HCEC 1CT (cell line): Measurements from ENCODE around the gene IL17D.

ENCODE experiments used
- DNase-seq: peaks from one replicate; pipeline ENCODE4 v3.0.0-alpha.2; 2017

Gene IL17D

DNA sequence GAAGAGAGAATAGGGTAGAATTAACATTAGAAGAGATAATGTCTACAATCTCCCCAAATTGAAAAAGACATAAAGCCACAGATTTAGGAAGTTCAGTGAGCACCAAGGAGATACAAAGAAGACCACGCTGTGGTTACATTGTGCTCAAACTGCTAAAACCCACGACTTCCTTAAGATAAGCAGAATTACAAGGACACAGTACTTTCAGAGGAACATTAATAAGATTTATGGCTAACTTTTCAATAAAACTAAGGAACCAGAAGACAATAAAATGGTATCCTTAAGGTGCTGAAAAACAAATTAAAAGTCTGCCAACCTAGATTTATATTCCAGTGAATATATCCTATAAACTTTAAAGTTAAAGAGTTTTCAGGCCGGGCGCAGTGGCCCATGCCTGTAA, 7.4 kb upstream of the IL17D start:
- no peak for DNase-seq

DNA sequence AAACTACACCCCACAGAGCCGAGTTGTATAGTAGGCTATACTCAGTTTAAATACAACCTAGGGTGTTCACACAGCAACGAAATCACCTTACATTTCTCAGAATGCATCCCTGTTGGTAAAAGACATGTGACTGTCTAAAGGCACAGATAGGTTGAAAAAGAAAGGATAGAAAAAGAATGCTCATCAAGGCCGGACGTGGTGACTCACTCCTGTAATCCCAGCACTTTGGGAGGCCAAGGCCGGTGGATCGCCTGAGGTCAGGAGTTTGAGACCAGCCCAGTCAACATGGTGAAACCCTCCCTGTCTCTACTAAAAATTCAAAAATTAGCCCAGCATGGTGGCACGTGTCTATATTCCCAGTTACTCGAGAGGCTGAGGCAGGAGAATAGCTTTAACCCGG, 3.8 kb upstream of the IL17D start:
- peak; percentile 37 for DNase-seq

DNA sequence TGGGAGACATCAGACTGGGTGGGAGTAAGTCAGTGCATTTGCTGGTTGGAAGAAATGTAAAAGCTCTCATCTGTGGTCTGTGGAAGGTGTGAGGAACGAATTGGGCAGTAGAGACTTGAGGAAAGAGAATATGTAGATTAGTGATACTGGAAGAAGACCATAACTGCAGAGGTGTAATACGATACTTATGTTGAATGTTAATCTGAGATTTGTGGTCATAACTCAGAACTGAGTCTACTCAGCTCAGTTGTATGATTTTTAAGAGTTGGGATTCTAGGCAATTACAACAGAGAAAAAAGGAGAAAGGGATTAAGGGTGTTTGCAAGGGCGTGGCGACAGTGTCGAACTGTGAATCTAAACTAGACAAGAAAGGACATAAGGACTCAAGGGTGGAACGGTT, 3.2 kb upstream of the IL17D start:
- DNase-seq: no peak

DNA sequence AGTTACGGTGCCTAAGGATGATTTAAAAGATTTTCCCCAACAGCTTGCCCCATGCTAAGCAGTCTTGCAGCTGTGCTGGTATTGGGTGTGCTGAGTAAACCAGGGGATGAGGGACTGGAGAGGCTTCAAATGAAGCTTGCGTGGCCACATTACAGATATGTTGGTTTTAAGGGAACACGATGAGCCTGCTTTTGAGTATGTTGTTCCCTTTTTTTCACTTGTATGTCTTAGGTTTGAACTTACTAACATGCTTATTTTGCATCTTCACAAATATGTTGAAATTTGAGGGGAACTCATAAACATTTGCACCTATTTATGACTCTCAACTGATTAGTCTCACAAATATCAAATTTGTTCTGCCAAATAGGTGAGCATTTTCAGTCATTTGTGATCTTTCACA, 2.0 kb upstream of the IL17D start:
- no peak for DNase-seq

DNA sequence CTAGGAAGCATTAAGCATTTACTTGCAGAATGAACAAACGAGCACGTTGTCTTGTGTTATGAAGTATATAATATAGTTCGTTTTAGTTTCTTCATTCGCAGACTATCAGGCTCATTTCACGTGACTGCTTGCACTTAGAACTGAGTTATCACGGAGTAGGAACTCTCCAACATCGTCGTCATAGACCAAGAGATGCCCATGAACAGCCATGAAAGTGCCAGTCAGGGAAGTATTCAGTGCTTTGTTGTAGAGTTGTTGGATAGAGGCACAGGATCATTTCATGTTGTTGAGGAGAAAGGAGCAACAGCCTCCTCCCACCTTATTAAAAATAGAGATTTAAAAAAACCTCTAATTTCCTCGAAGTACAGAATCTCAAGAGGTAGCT, 977 bp upstream of the IL17D start:
- no peak for DNase-seq

DNA sequence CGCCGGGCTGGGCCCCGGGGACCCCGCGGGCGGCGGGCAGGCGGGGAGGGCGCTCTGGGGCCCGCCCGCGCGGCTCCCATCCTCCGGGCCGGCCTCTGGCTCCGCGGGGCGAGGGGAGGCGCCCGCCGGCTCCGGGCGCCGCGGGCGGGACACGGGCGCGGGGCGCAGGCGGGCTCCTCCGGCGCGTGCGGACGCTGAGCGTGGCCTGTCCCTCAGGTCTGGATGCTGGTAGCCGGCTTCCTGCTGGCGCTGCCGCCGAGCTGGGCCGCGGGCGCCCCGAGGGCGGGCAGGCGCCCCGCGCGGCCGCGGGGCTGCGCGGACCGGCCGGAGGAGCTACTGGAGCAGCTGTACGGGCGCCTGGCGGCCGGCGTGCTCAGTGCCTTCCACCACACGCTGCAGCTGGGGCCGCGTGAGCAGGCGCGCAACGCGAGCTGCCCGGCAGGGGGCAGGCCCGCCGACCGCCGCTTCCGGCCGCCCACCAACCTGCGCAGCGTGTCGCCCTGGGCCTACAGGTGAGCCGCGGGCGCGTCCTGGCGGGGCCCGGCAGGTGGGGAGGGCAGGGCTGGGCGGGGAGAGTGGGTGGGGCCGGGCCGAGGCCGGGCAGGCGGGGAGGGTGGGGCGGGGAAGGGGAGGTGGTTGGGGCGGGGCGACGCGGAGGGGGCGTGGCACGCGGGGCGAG, 420 bp downstream of the IL17D start:
- peak; percentile 86 for DNase-seq

DNA sequence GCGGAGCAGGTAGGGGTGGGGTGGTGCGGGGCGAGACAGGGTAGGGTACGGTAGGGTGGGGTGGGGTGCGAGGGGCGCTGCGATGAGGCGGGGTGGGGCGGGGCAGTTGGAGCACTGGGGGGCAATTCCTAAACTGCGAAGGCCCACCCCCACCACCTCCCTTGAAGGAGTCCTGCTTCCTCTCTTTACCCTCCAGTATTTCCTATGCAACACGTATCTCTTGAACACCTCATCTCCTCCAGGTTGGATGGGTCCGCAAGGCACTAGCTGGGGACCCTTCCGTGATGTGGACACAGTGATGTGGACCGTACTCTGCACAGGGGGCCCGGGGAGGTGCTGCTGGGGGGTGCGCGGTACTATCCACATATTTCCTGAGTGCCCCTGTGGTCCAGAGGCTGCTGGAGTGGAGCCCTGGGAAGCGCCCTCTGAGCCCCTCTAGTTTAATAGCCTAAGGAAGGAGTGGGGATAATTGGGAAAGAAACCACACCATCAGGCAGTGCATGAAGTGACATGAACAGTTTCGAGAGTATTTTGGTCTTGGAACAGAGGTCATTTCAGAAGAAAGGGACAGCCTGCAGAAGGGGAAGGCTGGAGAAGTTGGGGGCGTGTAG, 1.1 kb downstream of the IL17D start:
- no peak for DNase-seq

DNA sequence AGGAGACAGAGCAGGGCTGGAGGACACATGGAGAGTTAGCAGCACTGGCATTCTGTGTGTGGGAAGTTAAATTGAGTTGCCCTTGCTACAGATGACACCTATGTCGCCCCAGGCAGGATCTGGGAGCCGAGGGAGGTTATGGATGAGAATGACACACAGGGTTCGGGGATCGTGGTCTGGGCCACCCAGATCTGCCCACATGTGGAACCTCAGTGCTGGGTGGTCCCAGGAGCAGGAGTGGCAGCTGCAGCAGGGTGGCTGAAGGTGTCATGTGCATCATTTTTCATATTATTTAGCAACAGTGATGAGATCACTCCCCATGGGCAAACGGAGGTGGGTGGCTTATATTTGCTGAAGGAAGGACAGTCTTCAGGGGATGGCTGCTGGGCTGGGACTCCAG, 3.2 kb downstream of the IL17D start:
- DNase-seq: no peak

DNA sequence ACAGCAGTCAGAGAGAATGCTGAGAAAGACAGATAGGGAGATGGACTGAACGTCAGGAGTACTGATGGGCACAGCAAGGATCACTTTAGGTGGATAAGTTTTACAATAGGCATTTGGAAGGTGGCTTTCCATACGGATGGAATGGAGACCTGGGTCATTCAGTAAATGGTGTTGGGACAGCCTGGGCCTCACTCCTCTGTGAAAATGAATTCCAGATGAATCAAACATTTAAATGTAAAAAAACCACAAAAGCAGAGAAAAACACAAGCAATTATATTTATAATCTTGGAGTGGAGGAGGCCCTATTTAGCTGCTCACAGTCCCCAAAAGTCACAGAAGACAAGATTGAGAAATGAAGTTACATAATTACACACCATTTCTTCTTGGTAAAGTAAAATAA, 4.7 kb downstream of the IL17D start:
- no peak for DNase-seq

DNA sequence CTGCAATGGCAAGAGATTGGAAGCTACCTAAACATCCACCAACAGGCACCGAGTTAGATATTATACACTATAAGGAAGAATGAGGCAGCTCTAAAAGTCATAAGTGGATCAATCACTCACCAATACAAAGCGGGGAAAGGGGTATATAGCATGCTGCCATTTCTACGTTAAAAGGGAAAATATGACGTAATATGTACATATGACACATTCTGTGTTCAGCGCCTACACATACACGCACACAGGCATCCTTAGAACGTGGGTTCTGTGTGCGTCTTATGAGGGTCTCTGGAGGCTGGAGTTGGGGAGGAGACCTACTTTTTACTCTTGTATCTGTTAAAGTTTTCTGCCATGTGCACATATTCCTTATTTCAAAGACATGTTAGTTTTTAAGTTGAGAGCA, 5.9 kb downstream of the IL17D start:
- no peak for DNase-seq

DNA sequence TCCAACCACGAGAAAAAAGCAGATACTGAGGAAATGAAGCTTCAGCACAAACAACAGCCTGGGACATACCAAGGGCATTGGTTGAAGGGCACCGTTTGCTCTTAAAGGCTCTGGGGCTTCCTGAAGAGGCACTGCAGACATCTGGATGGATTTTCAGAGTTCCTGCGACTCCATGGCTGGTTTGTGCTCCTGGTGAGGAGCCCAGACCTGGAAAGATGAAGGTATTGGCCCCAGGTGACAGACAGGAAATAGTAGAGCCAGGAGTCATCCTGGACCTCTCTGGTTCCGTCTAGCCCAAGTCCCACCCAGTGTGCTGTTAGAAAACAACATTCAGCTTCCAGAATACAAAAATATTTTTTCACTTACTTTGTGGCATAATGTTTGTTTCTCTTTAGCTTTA, 6.3 kb downstream of the IL17D start:
- DNase-seq: no peak

DNA sequence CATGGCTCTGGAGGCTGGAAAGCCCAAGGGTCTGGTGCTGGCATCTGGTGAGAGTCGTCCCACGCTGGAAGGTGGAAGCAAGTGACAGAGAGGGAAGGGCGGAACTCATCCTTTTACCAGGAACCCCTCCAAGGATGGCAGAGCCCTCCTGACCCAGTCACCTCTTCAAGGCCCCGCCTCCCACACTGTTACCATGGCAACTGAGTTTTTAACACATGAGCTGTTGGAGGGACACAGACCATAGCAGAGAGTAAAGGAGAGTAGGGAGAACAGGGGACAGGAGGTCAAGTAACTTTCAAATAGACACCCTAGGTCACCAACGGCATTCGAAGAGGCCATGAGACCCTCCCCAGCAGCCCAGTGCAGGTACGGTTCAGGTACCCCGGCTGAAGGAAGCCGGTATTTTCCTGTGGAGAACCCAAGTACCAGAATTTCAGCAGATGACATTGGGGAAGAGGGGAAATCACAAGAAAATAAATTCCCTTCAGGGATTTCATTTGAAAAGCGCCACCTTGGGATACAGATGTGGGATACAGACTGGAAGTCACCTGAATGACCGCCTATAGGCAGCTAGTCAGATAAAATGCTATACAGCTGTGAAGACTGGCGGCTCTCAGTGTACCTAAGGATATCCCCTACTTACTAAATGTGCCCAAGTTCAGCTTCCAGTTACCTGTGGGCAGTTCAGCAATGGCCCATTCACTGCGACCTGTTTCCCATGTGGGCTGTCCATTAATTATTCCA, 8.0 kb downstream of the IL17D start:
- DNase-seq: no peak

DNA sequence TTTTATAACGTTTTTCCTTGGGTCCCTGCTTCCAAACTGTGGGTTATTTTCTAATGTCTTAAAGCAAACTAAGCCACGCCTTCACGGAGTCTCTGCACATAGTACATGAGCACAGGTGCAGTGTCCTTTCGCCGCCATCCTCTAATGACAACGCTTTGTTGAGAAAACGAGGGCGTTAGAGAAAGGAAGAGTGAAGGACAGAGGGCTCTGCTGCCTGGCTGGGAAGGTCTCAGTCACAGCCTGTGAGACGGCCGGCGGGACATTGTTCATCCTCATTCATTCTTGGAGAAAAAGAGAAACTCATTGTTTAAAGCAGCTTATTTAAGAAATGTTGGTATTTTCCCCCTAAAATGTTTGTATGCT, 9.5 kb downstream of the IL17D start:
- DNase-seq: no peak

DNA sequence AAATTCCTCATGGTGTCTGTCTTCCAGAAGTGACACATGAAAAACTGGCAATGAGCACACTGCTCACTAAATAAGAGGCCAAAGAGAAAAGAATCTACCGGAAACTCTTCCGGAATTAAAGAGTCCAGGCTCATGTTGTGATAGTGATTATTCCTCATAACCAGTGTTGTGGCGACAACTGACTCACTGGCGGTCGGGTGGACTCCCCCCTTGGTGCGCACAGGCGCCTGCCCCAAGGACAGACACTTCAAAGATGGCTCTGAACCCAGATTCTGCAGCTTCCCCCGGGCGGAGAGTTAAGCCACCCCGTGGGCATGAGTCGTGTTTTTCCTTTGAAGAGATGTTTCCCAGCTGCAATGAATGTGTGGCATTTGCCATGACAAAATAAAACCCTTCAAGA, 10.3 kb downstream of the IL17D start:
- peak; percentile 32 for DNase-seq

DNA sequence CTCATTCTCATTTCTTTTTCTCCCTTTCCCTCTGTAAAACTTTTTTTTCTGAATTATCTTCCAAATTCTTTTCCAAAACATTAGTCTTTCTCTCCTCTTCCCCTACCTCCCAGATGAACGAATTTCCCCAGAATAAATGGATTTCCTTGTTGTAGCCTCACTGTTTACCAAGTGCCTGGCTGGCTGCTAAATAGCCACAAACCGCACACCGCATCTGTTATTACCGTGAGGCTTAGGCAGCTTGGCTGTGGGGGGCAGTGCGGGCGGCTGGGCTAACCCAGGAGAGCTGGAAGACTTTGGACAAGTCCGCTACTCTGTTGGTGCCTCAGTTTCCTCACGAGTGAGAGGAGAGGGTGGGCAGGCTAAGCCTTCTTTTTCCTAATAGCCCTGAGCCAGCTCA, 10.7 kb downstream of the IL17D start:
- DNase-seq: no peak

DNA sequence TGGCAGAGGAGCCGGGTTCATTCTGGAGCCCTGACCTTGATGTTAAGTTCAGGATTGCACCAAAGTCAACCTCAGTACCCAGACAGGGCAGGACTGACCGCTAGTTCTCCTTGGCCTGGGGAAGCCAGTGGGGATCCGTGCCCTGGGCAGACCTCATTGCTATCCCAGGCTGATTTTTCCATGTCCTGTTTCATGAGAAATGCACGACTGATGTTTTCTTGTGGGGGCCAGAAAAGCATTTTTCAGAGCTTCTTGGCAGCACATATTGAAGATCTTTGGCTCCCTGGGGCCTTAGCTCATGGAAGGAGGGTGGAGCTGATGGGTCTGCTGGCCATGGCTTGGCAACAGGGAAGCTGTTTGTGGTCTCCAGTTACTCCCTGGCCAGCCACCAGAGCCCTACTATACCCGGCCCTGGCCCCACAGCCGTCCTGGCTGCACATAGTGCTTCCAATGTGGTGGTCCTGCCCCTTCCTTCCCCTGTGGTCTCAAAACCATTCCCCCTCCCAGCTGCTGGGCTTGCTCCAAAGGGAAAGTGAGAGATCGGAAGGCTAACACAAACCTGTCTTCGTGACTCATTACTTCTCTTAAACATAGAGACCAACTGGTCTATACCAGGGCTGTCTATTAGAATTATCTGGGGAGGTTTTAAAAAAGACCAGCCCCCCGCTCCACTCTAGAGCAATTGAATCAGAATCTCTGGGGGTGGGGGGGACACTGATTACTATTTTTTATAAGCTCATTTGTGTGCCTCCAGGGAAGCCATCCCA, 11.2 kb downstream of the IL17D start:
- no peak for DNase-seq

DNA sequence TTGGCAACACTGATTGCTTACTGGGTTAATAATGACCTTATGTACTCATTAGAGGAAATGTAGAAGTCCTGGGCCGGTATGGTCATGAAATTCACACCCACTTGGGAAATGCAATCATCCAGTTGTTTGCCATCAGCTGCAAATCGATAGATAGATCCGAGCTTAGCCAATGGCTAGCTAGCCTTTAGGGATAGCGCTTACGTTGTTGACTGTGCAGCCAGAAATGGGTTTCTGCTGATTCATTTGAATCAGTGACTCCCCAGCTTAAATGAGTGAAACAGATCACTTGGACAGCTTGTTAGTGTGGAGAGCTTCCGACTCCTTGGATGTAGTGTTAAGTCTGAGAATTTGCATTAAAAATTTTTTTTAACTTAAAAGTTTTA, 11.8 kb downstream of the IL17D start:
- DNase-seq: no peak

DNA sequence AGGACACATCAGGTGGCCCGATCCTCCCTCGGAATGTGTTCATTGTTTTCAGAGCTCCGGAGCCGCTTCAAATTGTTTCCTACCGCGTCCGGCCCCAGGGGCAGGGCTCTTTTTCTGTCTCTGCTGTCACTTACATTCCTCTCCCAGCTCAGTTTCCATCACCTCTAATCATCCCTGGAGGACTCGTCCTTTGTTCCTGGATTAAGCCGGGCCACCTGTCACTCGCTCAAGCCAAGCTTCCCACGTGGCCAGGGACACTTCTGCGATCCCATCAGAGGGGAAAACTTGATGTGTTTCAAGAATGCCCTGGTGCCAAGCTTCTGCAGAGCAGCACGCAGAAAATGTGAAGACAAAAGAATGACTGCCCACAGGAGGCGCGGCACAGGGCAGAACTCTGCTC, 13.5 kb downstream of the IL17D start:
- no peak for DNase-seq

DNA sequence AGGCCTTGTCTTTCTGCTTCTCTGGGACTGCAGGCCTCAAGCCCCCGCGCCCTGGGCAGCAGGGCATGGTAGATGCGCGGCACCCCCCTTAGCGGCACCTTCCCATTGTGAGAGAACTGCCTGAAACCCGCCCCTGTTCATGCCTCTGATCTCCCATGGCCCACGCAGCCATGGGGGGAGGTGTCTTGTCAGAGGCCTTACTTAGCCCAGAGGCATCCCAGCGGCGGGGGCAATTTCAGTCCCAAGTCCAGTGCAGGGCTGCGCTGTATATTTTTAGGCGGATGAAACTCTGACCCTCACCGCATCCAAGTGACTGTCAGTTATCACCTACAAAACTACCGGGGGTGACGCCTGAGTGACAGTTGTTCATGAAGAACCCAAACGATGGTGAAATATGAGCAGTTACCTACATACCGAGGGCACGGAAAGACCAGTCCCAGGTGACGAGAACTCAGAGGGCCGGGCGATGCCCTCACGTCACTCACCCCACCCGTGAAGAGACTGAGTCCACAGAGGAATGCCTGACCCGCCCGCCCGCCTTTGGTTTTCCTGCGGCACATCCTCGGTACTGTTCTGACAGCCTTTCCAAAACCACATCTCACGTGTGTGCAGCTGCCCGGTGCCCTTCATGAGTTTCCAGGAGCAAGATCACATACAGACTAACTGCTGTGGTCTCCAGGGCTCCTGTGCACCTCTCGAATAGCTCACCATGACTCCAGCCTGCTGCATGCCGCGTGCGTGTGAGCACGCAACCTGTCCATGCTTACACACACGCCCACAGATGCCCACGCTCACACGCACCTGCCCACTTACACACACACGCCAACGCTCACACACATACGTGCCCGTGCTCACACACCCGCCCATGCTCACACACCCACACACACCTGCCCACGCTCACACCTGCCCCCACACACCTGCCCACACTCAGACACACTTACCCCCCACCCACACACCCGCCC, 14.4 kb downstream of the IL17D start:
- no peak for DNase-seq

DNA sequence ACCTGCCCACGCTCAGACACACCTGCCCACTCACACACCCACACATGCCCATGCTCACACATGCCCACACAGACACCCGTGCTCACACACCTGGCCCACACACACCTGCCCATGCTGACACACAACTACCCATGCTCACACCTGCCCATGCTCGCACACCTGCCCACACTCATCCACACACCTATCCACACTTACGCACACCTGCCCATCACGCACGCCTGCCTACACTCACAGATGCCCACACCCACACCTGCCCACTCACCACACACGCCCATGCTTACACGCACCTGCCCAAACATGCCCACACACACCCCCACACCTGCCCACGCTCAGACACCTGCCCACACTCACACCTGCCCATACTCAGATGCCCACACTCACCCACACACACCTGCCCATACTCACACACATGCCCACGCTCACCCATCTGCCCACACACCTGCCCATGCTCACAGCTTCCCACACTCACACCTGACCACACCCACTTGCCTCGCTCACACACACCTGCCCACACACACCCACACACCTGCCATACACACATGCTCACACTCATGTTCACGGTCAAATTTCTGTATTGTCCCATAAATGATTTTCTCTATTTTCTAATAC, 15.6 kb downstream of the IL17D start:
- no peak for DNase-seq

DNA sequence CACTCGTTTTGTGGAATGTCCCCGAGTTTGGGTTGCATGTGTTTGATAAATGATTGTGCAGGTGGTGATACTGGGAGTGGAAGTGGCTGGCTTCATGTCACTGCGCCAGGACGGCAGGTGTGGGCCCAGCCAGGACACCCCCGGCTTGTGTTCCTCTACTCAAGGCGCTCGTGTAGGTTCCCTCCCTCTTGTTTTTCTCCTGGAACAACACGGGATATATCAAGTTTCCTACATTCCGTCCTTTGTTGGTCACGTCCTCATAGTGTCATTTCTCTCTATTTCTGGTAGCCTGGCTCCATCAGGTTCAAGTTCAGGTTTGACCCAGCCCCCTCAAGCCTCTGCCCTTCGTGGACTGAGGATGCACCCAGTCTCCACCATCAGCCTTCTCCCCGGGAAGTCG, 16.3 kb downstream of the IL17D start:
- DNase-seq: no peak

DNA sequence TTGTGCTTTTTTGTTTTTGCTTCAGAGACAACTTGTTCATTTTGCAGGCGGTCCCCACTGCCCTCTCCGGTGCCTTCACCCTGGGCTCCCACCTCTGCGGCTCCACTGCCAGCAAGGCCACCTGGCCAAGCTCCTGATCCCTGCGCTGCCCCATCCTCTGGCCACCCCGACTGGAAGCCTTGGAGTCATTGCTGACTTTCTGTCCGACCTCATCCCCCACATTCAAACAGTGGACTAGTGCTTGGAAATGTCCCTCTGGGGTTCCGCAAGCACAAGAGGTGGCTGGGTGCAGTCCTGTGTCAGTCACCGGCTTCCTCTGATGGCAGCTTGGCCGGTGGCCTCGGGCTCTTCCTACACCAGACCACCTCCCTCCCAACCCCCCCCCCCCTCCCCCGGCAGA, 17.0 kb downstream of the IL17D start:
- no peak for DNase-seq
